GM13977 (cell line): ENCODE data around the gene ACAP3.

ENCODE experiments used
- DNase-seq: peaks from one replicate; pipeline ENCODE4 v3.0.0; 2012; ENCODE audit warnings: low spot score
- CTCF ChIP-seq: IDR thresholded peaks from 2 replicates; pipeline ENCODE4 v1.5.1; 2012; ENCODE audit warnings: mild to moderate bottlenecking, control low read depth; ENCODE audit not compliant: insufficient read depth; ENCODE audit errors: extremely low read depth, missing control alignments
- in situ Hi-C: fragments of 300-500 bp; cut with MboI; formaldehyde crosslinking; loops from one replicate; pipeline ENCODE4 v1.12.0; 2022; ENCODE audit warnings: low sequenced_read_pairs, low pct_unique_long_range_greater_than_20kb, mixed read lengths, inconsistent platforms; ENCODE audit not compliant: unreplicated experiment

ACAP3 gene

DNA sequence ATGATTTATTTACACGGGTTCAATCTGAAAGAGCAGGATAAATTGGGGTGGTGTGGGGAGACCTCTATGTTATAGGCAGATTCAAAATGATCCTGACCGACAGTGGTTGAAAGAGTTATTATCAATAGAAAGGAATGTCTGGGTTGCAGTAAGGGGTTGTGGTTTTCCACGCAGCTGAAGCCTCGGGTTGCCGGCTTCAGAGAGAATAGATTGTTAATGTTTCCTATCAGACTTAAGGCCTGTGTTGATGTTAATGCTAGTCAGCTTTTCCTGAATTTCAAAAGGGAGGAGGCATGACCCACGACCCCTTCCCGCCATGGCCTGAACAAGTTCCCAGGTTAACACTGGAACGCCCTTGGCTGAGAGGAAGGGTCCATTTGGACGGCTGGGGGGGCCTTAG is 31.9 kb downstream of the ACAP3 start:
- DNase-seq: no peak
- TF ChIP-seq CTCF: no peak
- in situ Hi-C loops: no loop called here

DNA sequence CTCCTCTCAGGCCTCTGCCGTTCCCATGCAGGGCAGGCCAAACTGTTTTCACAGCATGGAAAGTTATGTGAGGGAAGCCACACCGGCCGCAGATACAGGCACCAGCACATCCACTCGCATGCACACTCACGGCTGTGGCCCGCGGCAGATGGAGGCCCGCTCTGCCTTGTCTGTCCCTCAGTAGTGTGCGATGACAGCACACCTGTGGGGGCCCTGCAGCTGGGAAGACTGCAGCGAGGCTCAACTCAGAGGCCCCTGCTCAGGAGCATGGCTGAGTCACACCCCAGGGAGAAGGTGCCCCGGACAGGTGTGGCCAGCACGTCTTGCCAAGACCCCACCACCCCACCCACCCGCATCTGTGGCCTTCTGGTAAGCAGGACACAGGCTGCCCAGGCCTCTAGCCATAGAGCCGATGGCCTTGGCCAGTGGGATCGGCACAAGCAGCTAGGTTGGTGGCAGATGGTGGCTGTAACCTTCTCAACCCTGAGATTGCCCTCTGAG is 32.7 kb downstream of the ACAP3 start:
- DNase-seq: no peak
- no peak for TF ChIP-seq CTCF
- in situ Hi-C loops: no loop called here

- no peak for DNase-seq
- in situ Hi-C loops: no loop called here
- no peak for TF ChIP-seq CTCF
These were observed 33.3 kb downstream of the ACAP3 start for GRCh38 chr1:1274299-1274930.

DNA sequence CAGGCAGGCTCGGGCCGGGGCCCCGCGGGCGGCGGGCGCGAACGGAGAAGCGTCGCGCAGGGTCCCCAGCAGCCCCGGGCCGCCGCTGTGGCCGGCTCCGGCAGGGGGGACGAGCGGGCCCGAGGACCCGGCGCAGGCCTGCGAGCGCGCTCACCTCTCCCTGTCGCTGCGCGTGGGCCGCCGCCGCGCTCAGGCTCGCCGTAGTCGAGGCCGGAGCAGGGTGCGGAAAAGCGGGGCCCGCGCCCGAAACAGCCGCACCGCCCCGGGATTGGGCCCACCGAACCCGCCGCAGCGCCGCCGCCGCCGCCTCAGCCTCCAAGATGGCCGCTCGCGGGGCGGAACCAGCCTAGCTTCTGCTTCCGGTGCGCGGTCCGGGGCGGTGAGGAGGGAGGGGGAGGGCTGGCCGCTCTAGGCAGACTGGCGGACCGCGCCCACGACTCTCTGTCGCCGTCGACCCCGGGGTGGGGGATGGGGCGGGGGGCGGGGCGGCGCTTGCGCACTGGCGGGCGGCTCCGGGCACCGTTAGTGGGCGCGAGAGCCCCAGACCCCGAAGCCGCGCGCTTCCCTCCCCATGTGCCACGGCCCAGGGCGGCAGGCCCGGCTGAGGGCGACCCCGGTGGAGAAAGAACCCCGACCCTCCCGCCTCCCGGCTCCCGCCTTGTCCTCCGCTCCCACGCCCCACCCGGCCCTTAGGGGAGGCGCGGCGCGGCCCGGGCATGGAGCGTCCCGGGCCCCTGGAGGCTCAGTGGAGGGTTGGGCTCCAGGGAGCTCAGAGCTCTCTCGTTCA is 34.0 kb downstream of the ACAP3 start, which contains the start of gene UBE2J2:
UBE2J2 (minus strand) TSS at position 343 of the 787 bp plus-strand sequence. CDS start 5,862 bp downstream, outside the sequence.
- no peak for TF ChIP-seq CTCF
- in situ Hi-C loops: no loop called here

GRCh38 chr1:1273209-1273511 is 34.6 kb downstream of the ACAP3 start:
- no peak for DNase-seq
- TF ChIP-seq CTCF: no peak
- in situ Hi-C loops: no loop called here

More for the DNA sequence above, 34.0 kb downstream of the ACAP3 start, which contains the start of gene UBE2J2:
- peak; percentile 100 for DNase-seq

DNA sequence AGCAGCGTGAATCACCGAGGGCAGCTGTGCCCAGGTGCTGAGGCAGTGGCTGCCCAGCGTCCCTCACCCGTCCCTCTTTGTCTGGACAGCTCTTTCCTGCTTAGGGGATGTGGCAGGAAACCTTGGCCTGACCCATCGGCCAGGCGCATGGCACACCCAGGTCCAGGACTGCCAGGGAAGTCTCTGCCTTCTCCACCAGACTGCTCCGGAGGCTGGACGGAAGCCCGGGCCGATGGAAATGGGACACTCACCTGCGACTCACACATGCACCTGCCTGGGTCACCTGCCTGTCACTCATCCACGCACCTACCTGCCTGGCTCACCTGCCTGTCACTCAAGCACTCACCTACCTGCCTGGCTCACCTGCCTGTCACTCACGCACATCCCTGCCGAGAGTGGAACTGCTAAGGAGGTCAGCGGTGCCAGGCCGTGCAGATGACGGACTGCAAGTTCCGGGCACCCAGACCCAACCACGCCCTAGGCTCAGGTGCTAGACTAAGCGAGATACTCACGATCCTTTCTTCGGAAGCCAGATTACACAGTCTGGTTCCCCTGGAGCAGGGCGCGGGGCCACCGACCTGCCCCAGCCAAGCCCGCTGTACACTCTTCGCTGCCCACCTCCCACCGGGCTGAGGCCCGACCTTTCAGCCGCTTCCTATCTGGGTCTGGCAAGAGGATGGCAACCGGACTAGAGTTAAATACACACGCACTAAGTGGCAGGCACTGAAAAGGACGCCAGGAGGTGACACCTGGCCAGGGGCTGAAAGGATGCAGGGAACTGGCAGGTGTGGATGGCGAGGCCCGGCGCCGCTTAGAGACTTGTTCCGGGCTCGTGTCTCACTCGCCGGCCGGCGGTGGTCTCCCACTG is 35.2 kb downstream of the ACAP3 start:
- no peak for TF ChIP-seq CTCF
- no peak for DNase-seq
- in situ Hi-C loops: no loop called here
